ENCODE results near the gene HSPA9.

DNA sequence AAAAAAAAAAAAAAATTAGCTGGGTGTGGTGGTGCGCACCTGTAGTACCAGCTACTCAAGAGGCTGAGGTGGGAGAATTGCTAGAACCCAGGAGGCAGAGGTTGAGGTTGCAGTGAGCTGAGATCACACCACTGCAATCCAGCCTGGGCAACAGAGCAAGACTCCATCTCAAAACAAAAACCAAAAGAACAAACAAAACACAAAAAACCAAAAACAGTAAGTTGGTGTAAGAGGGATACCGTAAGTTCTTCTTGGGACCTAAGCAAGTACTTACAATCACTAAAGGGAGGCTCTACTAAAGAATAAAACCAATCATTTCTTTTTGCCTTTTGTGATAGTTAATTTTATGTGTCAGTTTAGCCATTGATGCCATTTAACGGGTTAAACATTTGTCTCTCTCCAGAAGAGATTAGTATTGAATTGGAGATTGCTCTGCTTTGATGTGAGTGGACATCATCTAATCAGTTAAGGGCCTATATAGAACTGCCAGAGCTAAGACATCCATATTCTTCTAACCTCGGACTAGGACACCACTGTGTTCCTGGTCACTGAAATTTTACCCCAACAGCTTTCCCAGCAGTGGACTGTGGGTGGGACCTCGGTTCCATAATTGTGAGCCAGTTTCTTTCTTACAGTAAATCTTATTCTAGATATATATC, 21.6 kb downstream of the HSPA9 start:
- TF ChIP-seq, protein P1, sequence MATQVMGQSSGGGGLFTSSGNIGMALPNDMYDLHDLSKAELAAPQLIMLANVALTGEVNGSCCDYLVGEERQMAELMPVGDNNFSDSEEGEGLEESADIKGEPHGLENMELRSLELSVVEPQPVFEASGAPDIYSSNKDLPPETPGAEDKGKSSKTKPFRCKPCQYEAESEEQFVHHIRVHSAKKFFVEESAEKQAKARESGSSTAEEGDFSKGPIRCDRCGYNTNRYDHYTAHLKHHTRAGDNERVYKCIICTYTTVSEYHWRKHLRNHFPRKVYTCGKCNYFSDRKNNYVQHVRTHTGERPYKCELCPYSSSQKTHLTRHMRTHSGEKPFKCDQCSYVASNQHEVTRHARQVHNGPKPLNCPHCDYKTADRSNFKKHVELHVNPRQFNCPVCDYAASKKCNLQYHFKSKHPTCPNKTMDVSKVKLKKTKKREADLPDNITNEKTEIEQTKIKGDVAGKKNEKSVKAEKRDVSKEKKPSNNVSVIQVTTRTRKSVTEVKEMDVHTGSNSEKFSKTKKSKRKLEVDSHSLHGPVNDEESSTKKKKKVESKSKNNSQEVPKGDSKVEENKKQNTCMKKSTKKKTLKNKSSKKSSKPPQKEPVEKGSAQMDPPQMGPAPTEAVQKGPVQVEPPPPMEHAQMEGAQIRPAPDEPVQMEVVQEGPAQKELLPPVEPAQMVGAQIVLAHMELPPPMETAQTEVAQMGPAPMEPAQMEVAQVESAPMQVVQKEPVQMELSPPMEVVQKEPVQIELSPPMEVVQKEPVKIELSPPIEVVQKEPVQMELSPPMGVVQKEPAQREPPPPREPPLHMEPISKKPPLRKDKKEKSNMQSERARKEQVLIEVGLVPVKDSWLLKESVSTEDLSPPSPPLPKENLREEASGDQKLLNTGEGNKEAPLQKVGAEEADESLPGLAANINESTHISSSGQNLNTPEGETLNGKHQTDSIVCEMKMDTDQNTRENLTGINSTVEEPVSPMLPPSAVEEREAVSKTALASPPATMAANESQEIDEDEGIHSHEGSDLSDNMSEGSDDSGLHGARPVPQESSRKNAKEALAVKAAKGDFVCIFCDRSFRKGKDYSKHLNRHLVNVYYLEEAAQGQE (IDR thresholded peaks at IDR 0.05; ENCODE audit: insufficient replicate concordance, low read depth), result no peak
- TF ChIP-seq, protein P2, sequence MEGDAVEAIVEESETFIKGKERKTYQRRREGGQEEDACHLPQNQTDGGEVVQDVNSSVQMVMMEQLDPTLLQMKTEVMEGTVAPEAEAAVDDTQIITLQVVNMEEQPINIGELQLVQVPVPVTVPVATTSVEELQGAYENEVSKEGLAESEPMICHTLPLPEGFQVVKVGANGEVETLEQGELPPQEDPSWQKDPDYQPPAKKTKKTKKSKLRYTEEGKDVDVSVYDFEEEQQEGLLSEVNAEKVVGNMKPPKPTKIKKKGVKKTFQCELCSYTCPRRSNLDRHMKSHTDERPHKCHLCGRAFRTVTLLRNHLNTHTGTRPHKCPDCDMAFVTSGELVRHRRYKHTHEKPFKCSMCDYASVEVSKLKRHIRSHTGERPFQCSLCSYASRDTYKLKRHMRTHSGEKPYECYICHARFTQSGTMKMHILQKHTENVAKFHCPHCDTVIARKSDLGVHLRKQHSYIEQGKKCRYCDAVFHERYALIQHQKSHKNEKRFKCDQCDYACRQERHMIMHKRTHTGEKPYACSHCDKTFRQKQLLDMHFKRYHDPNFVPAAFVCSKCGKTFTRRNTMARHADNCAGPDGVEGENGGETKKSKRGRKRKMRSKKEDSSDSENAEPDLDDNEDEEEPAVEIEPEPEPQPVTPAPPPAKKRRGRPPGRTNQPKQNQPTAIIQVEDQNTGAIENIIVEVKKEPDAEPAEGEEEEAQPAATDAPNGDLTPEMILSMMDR (IDR thresholded peaks at IDR 0.05; ENCODE audit: insufficient read depth, low read length), result no peak
- no peak for TF ChIP-seq SPI1 (IDR thresholded peaks at IDR 0.05; ENCODE audit: borderline replicate concordance, low read depth)

All from HL-60 (cell line).